KMS-11 (cell line): ENCODE data around the gene ZNHIT6.
A peak's percentile ranks its signal among the peaks of the same experiment; 100 is the strongest.

Experiments used
- H2AFZ ChIP-seq: fragments of 200-600 bp; sonication (generic); 2 replicates; pipeline ENCODE4 v1.6.1; 2016; ENCODE audit warnings: antibody characterized with exemption, mixed run types, low read depth
- H3K27ac ChIP-seq: fragments of 200-600 bp; sonication (generic); 2 replicates; pipeline ENCODE4 v1.6.1; 2016; ENCODE audit warnings: mild to moderate bottlenecking, mixed run types
- H3K27me3 ChIP-seq: fragments of 200-600 bp; sonication (generic); 2 replicates; pipeline ENCODE4 v1.6.1; 2017; ENCODE audit warnings: mild to moderate bottlenecking, low read depth, mixed run types, moderate library complexity; ENCODE audit not compliant: insufficient read depth
- H3K36me3 ChIP-seq: fragments of 200-600 bp; sonication (generic); 2 replicates; pipeline ENCODE4 v1.6.1; 2017; ENCODE audit warnings: mild to moderate bottlenecking, mixed run types; ENCODE audit not compliant: insufficient read depth
- H3K4me1 ChIP-seq: fragments of 200-600 bp; sonication (generic); 2 replicates; pipeline ENCODE4 v1.6.1; 2016; ENCODE audit warnings: mild to moderate bottlenecking, low read depth, mixed run types; ENCODE audit not compliant: poor library complexity, severe bottlenecking
- H3K4me2 ChIP-seq: fragments of 200-600 bp; sonication (generic); 2 replicates; pipeline ENCODE4 v1.7.0; 2016; ENCODE audit warnings: mild to moderate bottlenecking, mixed run types
- H3K4me3 ChIP-seq: fragments of 200-600 bp; sonication (generic); IDR thresholded peaks from 2 replicates; pipeline ENCODE4 v1.6.1; 2017; ENCODE audit warnings: low read depth, low read length, mixed read lengths; ENCODE audit not compliant: insufficient read depth
- H3K79me2 ChIP-seq: fragments of 200-600 bp; sonication (generic); 2 replicates; pipeline ENCODE4 v1.6.1; 2016; ENCODE audit warnings: low read depth, mixed run types; ENCODE audit not compliant: insufficient read depth
- H3K9ac ChIP-seq: fragments of 200-600 bp; sonication (generic); 2 replicates; pipeline ENCODE4 v1.6.1; 2016; ENCODE audit warnings: mild to moderate bottlenecking, mixed run types
- H4K20me1 ChIP-seq: fragments of 200-600 bp; sonication (generic); 2 replicates; pipeline ENCODE4 v1.6.1; 2016; ENCODE audit warnings: mild to moderate bottlenecking, mixed run types; ENCODE audit not compliant: insufficient read depth
- TF ChIP-seq, protein P1 (sequence below): fragments of 200-600 bp; sonication (generic); conservative IDR thresholded peaks from 2 replicates; pipeline ENCODE4 v1.6.1; 2017; ENCODE audit warnings: low read depth, mild to moderate bottlenecking, antibody characterized with exemption, low read length, moderate library complexity, mixed read lengths

The ZNHIT6 gene

DNA sequence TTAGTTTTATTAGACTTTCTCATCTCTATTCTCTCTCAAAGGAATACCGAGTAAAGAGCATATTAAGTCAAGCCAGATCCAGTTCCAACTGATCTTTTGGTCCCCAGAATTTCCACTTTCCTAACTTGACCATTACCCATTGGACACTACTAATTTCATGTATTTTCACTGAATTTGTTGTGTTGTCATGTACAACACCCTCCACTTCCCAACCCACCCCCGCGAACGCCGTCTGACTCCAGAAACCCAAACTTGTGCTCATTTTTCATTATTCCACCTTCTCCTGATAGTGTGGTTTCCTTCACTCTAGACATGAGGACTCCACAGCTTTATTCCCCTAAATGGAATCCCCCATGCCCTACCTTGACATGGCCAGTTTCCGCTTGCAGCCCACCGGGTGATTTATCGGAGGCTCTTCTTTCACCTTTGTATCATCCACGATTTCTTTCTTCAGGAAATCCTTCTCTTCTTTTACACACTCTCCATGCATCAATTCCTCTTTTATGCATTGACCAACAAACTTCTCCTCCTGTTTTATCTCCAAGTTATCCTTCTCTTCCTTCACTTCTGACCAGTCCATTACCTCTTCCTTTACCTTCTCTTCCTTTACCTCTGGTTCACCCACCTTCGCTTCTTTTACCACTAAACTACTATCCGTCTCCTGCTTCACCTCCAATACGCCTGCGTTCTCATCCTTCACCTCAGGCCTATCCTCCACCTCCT lies 805 bp downstream of the ZNHIT6 start:
- Histone ChIP-seq H3K79me2 (peaks cover 18% of the 10 kb centered on the region), H3K27ac (peak overlapping the region; percentile 68; the same call in 1 of the 2 replicates)

GRCh38 chr1:85705940-85706339 lies 2.3 kb downstream of the ZNHIT6 start:
- no peak overlapping the region for H3K9ac ChIP-seq
- peaks cover 18% of the 10 kb centered on the region for H3K79me2 ChIP-seq
- H3K4me2 ChIP-seq, result no peak overlapping the region
- no peaks in the 10 kb centered on the region for H3K27me3 ChIP-seq
- no peak overlapping the region for H2AFZ ChIP-seq
- H3K4me1 ChIP-seq, result peaks cover 28% of the 10 kb centered on the region
- no peaks in the 10 kb centered on the region for H4K20me1 ChIP-seq
- TF ChIP-seq, protein P1, sequence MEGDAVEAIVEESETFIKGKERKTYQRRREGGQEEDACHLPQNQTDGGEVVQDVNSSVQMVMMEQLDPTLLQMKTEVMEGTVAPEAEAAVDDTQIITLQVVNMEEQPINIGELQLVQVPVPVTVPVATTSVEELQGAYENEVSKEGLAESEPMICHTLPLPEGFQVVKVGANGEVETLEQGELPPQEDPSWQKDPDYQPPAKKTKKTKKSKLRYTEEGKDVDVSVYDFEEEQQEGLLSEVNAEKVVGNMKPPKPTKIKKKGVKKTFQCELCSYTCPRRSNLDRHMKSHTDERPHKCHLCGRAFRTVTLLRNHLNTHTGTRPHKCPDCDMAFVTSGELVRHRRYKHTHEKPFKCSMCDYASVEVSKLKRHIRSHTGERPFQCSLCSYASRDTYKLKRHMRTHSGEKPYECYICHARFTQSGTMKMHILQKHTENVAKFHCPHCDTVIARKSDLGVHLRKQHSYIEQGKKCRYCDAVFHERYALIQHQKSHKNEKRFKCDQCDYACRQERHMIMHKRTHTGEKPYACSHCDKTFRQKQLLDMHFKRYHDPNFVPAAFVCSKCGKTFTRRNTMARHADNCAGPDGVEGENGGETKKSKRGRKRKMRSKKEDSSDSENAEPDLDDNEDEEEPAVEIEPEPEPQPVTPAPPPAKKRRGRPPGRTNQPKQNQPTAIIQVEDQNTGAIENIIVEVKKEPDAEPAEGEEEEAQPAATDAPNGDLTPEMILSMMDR, result no peak
- H3K36me3 ChIP-seq, result no peaks in the 10 kb centered on the region
- H3K27ac ChIP-seq, result no peak overlapping the region
- no peak overlapping the region for H3K4me3 ChIP-seq

More for the DNA sequence above, 805 bp downstream of the ZNHIT6 start:
- Histone ChIP-seq H3K9ac (peak overlapping the region; percentile 68; the same call in 1 of the 2 replicates), H2AFZ (peak overlapping the region; percentile 81), H3K4me1 (peaks cover 28% of the 10 kb centered on the region), H4K20me1 (no peaks in the 10 kb centered on the region), H3K4me2 (peak overlapping the region; percentile 78), H3K27me3 (no peaks in the 10 kb centered on the region), H3K36me3 (no peaks in the 10 kb centered on the region), H3K4me3 (peak overlapping the region; percentile 5)
- TF ChIP-seq, protein P1, result no peak

DNA sequence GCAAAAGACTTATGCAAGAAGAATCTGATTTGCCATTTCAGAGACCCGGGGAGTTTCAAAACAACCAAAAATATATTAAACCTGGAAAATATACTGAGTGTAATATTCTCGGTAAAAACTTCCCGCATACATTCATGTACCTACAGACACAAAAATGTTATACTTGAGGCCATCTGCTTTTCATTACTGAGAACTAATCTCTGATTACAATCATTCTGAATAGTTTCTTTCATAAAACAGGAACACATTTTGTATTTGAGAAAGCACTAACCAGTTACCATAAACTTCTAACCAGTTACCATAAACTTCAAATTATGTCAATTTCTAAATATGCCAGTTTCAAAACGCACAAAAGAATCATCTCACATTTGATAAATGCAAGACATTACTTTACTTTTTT lies 7.8 kb downstream of the ZNHIT6 start:
- Histone ChIP-seq H3K4me2 (no peak overlapping the region), H3K4me1 (peaks cover 20% of the 10 kb centered on the region), H3K79me2 (no peaks in the 10 kb centered on the region; the same call in 1 of the 2 replicates), H3K4me3 (no peak overlapping the region), H3K27ac (no peak overlapping the region), H4K20me1 (no peaks in the 10 kb centered on the region), H3K9ac (no peak overlapping the region), H3K36me3 (no peaks in the 10 kb centered on the region), H2AFZ (no peak overlapping the region), H3K27me3 (no peaks in the 10 kb centered on the region)
- TF ChIP-seq, protein P1, result no peak

- H3K4me2 ChIP-seq, result no peak overlapping the region
- H3K9ac ChIP-seq, result no peak overlapping the region
- H3K36me3 ChIP-seq, result no peaks in the 10 kb centered on the region
- TF ChIP-seq, protein P1, result no peak
- peaks cover under 1% of the 10 kb centered on the region for H3K4me1 ChIP-seq
- no peak overlapping the region for H2AFZ ChIP-seq
- no peaks in the 10 kb centered on the region; the same call in 1 of the 2 replicates for H3K79me2 ChIP-seq
- no peaks in the 10 kb centered on the region for H4K20me1 ChIP-seq
- no peaks in the 10 kb centered on the region for H3K27me3 ChIP-seq
- no peak overlapping the region for H3K27ac ChIP-seq
- no peak overlapping the region for H3K4me3 ChIP-seq
These were observed 10.3 kb downstream of the ZNHIT6 start for GRCh38 chr1:85697895-85698294.
